ENCODE measurements around the gene CDH23.

CDH23 gene

DNA sequence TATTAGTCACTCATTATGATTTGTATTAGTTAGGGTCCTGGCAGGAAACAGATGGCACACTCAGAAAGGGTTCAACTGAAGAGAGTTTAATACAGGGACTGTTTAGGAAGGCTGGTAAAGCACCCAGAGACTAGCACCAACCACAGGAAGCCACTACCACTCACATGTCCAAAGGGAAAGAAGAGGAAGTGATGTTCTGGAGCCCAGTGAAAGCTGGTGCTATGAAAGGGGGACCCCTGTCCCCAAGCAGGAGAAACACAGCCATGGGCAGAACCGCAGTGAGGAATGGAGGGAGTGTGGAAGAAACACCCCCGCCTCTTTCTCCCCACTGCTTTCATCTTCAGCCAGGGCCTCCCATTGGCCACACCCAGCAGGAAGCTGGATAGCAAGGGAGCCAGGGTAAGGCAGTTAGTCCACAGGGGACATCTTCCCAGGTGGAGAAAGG is 379.8 kb downstream of the CDH23 start:
- no peak overlapping the region for H3K4me3 ChIP-seq (ENCODE audit: low read length)
- no peak overlapping the region for H3K4me2 ChIP-seq (ENCODE audit: low read length)
- H3K79me2 ChIP-seq (ENCODE audit: control insufficient read depth, low read length), result no peaks in the 10 kb centered on the region
- H3F3A ChIP-seq (ENCODE audit: control insufficient read depth, insufficient read depth), result no peaks in the 10 kb centered on the region
- H3K9me3 ChIP-seq (ENCODE audit: control insufficient read depth, insufficient read depth, low read length), result no peaks in the 10 kb centered on the region
- peaks cover 27% of the 10 kb centered on the region for H3K27me3 ChIP-seq (ENCODE audit: control insufficient read depth, low read length)
- H4K20me1 ChIP-seq (ENCODE audit: control insufficient read depth, insufficient read depth, low read depth, low read length), result no peaks in the 10 kb centered on the region
- H3K4me1 ChIP-seq (ENCODE audit: control insufficient read depth, low read length), result peaks cover 5% of the 10 kb centered on the region
- H3K27ac ChIP-seq (ENCODE audit: low read depth, low read length), result no peak overlapping the region
- no peaks in the 10 kb centered on the region for H3K36me3 ChIP-seq (ENCODE audit: control insufficient read depth, low read length)
- TF ChIP-seq, protein P1, sequence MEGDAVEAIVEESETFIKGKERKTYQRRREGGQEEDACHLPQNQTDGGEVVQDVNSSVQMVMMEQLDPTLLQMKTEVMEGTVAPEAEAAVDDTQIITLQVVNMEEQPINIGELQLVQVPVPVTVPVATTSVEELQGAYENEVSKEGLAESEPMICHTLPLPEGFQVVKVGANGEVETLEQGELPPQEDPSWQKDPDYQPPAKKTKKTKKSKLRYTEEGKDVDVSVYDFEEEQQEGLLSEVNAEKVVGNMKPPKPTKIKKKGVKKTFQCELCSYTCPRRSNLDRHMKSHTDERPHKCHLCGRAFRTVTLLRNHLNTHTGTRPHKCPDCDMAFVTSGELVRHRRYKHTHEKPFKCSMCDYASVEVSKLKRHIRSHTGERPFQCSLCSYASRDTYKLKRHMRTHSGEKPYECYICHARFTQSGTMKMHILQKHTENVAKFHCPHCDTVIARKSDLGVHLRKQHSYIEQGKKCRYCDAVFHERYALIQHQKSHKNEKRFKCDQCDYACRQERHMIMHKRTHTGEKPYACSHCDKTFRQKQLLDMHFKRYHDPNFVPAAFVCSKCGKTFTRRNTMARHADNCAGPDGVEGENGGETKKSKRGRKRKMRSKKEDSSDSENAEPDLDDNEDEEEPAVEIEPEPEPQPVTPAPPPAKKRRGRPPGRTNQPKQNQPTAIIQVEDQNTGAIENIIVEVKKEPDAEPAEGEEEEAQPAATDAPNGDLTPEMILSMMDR (IDR thresholded peaks at IDR 0.05; ENCODE audit: low read depth, low read length, poor library complexity, severe bottlenecking), result no peak
- TF ChIP-seq EZH2phosphoT487 (IDR thresholded peaks at IDR 0.05; ENCODE audit: borderline replicate concordance, low read length), result no peak
- H3K9me2 ChIP-seq (replicated peaks; ENCODE audit: control insufficient read depth, low read length), result no peaks in the 10 kb centered on the region

- no peak overlapping the region for H3K4me3 ChIP-seq (ENCODE audit: low read length)
- TF ChIP-seq, protein P1 (IDR thresholded peaks at IDR 0.05; ENCODE audit: low read depth, low read length, poor library complexity, severe bottlenecking), result no peak
- no peak for TF ChIP-seq EZH2phosphoT487 (IDR thresholded peaks at IDR 0.05; ENCODE audit: borderline replicate concordance, low read length)
- no peaks in the 10 kb centered on the region for H3K9me3 ChIP-seq (ENCODE audit: control insufficient read depth, insufficient read depth, low read length)
- H3F3A ChIP-seq (ENCODE audit: control insufficient read depth, insufficient read depth), result no peaks in the 10 kb centered on the region
- H3K4me1 ChIP-seq (ENCODE audit: control insufficient read depth, low read length), result peaks cover 5% of the 10 kb centered on the region
- no peaks in the 10 kb centered on the region for H3K79me2 ChIP-seq (ENCODE audit: control insufficient read depth, low read length)
- H3K27me3 ChIP-seq (ENCODE audit: control insufficient read depth, low read length), result peaks cover 27% of the 10 kb centered on the region
- no peak overlapping the region for H3K4me2 ChIP-seq (ENCODE audit: low read length)
- no peaks in the 10 kb centered on the region for H3K9me2 ChIP-seq (replicated peaks; ENCODE audit: control insufficient read depth, low read length)
- no peak overlapping the region for H3K27ac ChIP-seq (ENCODE audit: low read depth, low read length)
- no peaks in the 10 kb centered on the region for H3K36me3 ChIP-seq (ENCODE audit: control insufficient read depth, low read length)
- no peaks in the 10 kb centered on the region for H4K20me1 ChIP-seq (ENCODE audit: control insufficient read depth, insufficient read depth, low read depth, low read length)
Measured at GRCh38 chr10:71777213-71777985, 380.7 kb downstream of the CDH23 start.

DNA sequence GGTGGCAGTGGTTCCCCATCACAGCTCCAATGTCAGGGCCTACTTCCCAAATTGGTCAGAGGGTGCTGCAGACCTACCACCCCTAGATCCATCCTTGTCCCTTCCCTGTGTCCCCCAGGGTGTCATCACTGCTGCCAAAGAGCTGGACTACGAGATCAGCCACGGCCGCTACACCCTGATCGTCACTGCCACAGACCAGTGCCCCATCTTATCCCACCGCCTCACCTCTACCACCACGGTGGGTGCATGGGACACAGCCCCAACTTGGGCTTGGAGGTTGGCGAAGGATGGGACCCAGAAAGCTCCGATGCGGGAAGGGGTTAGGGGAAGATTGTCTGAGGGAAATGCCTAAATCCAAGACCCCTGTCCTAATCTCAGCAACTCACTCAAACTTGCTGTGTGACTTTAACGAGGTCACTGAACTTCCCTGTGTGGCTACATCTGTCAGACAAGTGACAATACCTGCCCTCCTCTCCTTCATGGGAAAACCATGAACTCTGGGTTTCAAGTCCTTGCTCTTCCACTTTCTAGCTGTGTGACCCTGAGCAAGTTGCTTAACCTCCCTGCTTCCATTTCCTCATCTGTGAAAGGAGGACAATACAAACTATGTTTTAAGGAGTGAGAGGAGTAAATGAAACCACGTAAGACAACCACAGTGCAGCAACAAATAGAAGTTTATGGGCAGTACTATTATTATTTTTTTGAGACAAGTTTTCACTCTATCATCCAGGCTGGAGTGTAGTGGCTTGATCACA is 381.5 kb downstream of the CDH23 start:
- Histone ChIP-seq H3K36me3 (ENCODE audit: control insufficient read depth, low read length) (no peaks in the 10 kb centered on the region), H3K27ac (ENCODE audit: low read depth, low read length) (no peak overlapping the region), H3K9me3 (ENCODE audit: control insufficient read depth, insufficient read depth, low read length) (no peaks in the 10 kb centered on the region), H3K4me3 (ENCODE audit: low read length) (no peak overlapping the region), H3F3A (ENCODE audit: control insufficient read depth, insufficient read depth) (no peaks in the 10 kb centered on the region), H3K27me3 (ENCODE audit: control insufficient read depth, low read length) (peaks cover 20% of the 10 kb centered on the region), H3K4me2 (ENCODE audit: low read length) (no peak overlapping the region), H4K20me1 (ENCODE audit: control insufficient read depth, insufficient read depth, low read depth, low read length) (no peaks in the 10 kb centered on the region), H3K4me1 (ENCODE audit: control insufficient read depth, low read length) (peaks cover 5% of the 10 kb centered on the region), H3K9me2 (replicated peaks; ENCODE audit: control insufficient read depth, low read length) (no peaks in the 10 kb centered on the region), H3K79me2 (ENCODE audit: control insufficient read depth, low read length) (no peaks in the 10 kb centered on the region)
- TF ChIP-seq, protein P1 (IDR thresholded peaks at IDR 0.05; ENCODE audit: low read depth, low read length, poor library complexity, severe bottlenecking), result no peak
- no peak for TF ChIP-seq EZH2phosphoT487 (IDR thresholded peaks at IDR 0.05; ENCODE audit: borderline replicate concordance, low read length)
